Neural cell (in vitro differentiated cells): Measurements from ENCODE around the gene ATPAF1. TPM values are rescaled to one million over a fixed set of nuclear protein-coding genes. Genes with fewer than 3 reads are reported as not detected.

ENCODE experiments used
- H2AFZ ChIP-seq: fragments of 200-600, 300-800 bp; sonication (generic), shearing (Covaris generic); 2 replicates; pipeline ENCODE4 v1.6.0; 2014; ENCODE audit warnings: low read depth, mild to moderate bottlenecking, antibody characterized with exemption, low read length, moderate library complexity
- H3F3A ChIP-seq: fragments of 200-600 bp; shearing (Covaris generic); 2 replicates; pipeline ENCODE4 v1.6.1; 2016; ENCODE audit warnings: mild to moderate bottlenecking, moderate library complexity, mixed read lengths, antibody characterized with exemption, low read length; ENCODE audit not compliant: insufficient read depth, poor library complexity, severe bottlenecking
- H3K27ac ChIP-seq: fragments of 200-600, 300-800 bp; sonication (generic), shearing (Covaris generic); 2 replicates; pipeline ENCODE4 v1.5.1; 2014; ENCODE audit warnings: mild to moderate bottlenecking, low read length, moderate library complexity
- H3K27me3 ChIP-seq: fragments of 300-800, 200-600 bp; sonication (generic), shearing (Covaris generic); 2 replicates; pipeline ENCODE4 v1.6.0; 2014; ENCODE audit warnings: mild to moderate bottlenecking, low read depth, low read length, moderate library complexity; ENCODE audit not compliant: insufficient read depth
- H3K36me3 ChIP-seq: fragments of 300-800, 200-600 bp; sonication (generic), shearing (Covaris generic); 2 replicates; pipeline ENCODE4 v1.5.1; 2014; ENCODE audit warnings: mild to moderate bottlenecking, antibody characterized with exemption, low read length, moderate library complexity; ENCODE audit not compliant: insufficient read depth
- H3K4me2 ChIP-seq: fragments of 300-800, 200-600 bp; sonication (generic), shearing (Covaris generic); 2 replicates; pipeline ENCODE4 v1.6.0; 2014; ENCODE audit warnings: mild to moderate bottlenecking, low read length
- H3K4me3 ChIP-seq: fragments of 300-800, 200-600 bp; sonication (generic), shearing (Covaris generic); 2 replicates; pipeline ENCODE4 v1.5.1; 2014; ENCODE audit warnings: mild to moderate bottlenecking, low read length, moderate library complexity
- H3K79me2 ChIP-seq: fragments of 200-600 bp; shearing (Covaris generic); replicated peaks from 2 replicates; pipeline ENCODE4 v1.6.0; 2014; ENCODE audit warnings: mild to moderate bottlenecking, low read length, moderate library complexity; ENCODE audit not compliant: insufficient read depth
- H3K9ac ChIP-seq: fragments of 300-800, 200-600 bp; sonication (generic), shearing (Covaris generic); 2 replicates; pipeline ENCODE4 v1.6.1; 2016; ENCODE audit warnings: mild to moderate bottlenecking, low read length, mixed read lengths
- H3K9me2 ChIP-seq: fragments of 200-600 bp; shearing (Covaris generic); 2 replicates; pipeline ENCODE4 v1.6.1; 2016; ENCODE audit warnings: mild to moderate bottlenecking, low read length, mixed read lengths; ENCODE audit not compliant: insufficient read depth
- H3K9me3 ChIP-seq: fragments of 200-600, 300-800 bp; sonication (generic), shearing (Covaris generic); 2 replicates; pipeline ENCODE4 v1.6.1; 2016; ENCODE audit warnings: mild to moderate bottlenecking, mixed run types, low read length, moderate library complexity, mixed read lengths
- H4K20me1 ChIP-seq: fragments of 200-600 bp; shearing (Covaris generic); 2 replicates; pipeline ENCODE4 v1.6.1; 2016; ENCODE audit warnings: mild to moderate bottlenecking, mixed run types; ENCODE audit not compliant: insufficient read depth
- CTCF ChIP-seq: fragments of 450-650 bp; IDR thresholded peaks from 2 replicates; pipeline ENCODE4 v1.5.1; 2014; ENCODE audit warnings: antibody characterized with exemption, mild to moderate bottlenecking, moderate library complexity; ENCODE audit not compliant: poor library complexity, severe bottlenecking
- EP300 ChIP-seq: fragments of 450-650 bp; conservative IDR thresholded peaks from 2 replicates; pipeline ENCODE4 v1.6.1; 2014; ENCODE audit warnings: antibody characterized with exemption, mild to moderate bottlenecking, moderate library complexity; ENCODE audit not compliant: poor library complexity, severe bottlenecking
- EZH2 ChIP-seq: fragments of 200-600, 300-800 bp; shearing (Covaris generic), sonication (generic); IDR thresholded peaks from 2 replicates; pipeline ENCODE4 v1.6.1; 2014; ENCODE audit warnings: antibody characterized with exemption, low read length, borderline replicate concordance, mild to moderate bottlenecking; ENCODE audit not compliant: insufficient read depth, poor library complexity, severe bottlenecking
- MXI1 ChIP-seq: fragments of 450-650 bp; conservative IDR thresholded peaks from 2 replicates; pipeline ENCODE4 v1.6.1; 2014; ENCODE audit warnings: antibody characterized with exemption, mild to moderate bottlenecking; ENCODE audit not compliant: poor library complexity, severe bottlenecking
- POLR2AphosphoS5 ChIP-seq: IDR thresholded peaks from 2 replicates; pipeline ENCODE4 v1.6.1; 2012
- RAD21 ChIP-seq: fragments of 450-650 bp; conservative IDR thresholded peaks from 2 replicates; pipeline ENCODE4 v1.6.1; 2014; ENCODE audit warnings: antibody characterized with exemption, mild to moderate bottlenecking, moderate library complexity
- REST ChIP-seq: IDR thresholded peaks from 2 replicates; pipeline ENCODE4 v1.6.1; 2012; ENCODE audit warnings: borderline replicate concordance
- SMC3 ChIP-seq: fragments of 450-650 bp; conservative IDR thresholded peaks from 2 replicates; pipeline ENCODE4 v1.6.1; 2014; ENCODE audit warnings: antibody characterized with exemption, mild to moderate bottlenecking, moderate library complexity; ENCODE audit not compliant: poor library complexity
- TAF1 ChIP-seq: IDR thresholded peaks from 2 replicates; pipeline ENCODE4 v1.6.1; 2012; ENCODE audit warnings: low read depth
- polyA plus RNA-seq: library from polyadenylated mRNA; depleted of rRNA; stranded (reverse); fragments of >200 nt; gene quantifications from 2 replicates; pipeline ENCODE4 v1.2.3, GENCODE V29; 2014

Gene ATPAF1
- polyA plus RNA-seq, 1 donor from 2014 or later: 80.7 TPM

- Histone ChIP-seq H3F3A (no peaks in the 10 kb centered on the region), H4K20me1 (no peaks in the 10 kb centered on the region), H3K4me2 (no peak overlapping the region), H3K9me2 (no peaks in the 10 kb centered on the region), H3K79me2 (no peaks in the 10 kb centered on the region), H3K27ac (no peak overlapping the region), H3K9ac (no peak overlapping the region), H3K27me3 (no peaks in the 10 kb centered on the region), H3K4me3 (no peak overlapping the region), H3K36me3 (peaks cover 8% of the 10 kb centered on the region), H2AFZ (no peak overlapping the region), H3K9me3 (no peaks in the 10 kb centered on the region)
- no peak for TF ChIP-seq POLR2AphosphoS5
- TF ChIP-seq TAF1: no peak
- no peak for TF ChIP-seq RAD21
- no peak for TF ChIP-seq MXI1
These were observed 30.6 kb downstream of the ATPAF1 start for GRCh38 chr1:46637444-46638083.

- H3K9me3 ChIP-seq: no peaks in the 10 kb centered on the region
- no peak for TF ChIP-seq EP300
- TF ChIP-seq CTCF: no peak
- TF ChIP-seq SMC3: no peak
- TF ChIP-seq REST: no peak
- TF ChIP-seq POLR2AphosphoS5: no peak
- no peak for TF ChIP-seq EZH2
- TF ChIP-seq TAF1: no peak
- TF ChIP-seq MXI1: no peak
- TF ChIP-seq RAD21: no peak
- H3K4me2 ChIP-seq: no peak overlapping the region
- H2AFZ ChIP-seq: no peak overlapping the region
- peaks cover 10% of the 10 kb centered on the region for H3K36me3 ChIP-seq
- no peak overlapping the region for H3K9ac ChIP-seq
- H4K20me1 ChIP-seq: no peaks in the 10 kb centered on the region
- no peak overlapping the region for H3K4me3 ChIP-seq
- H3K79me2 ChIP-seq: no peaks in the 10 kb centered on the region
- no peaks in the 10 kb centered on the region for H3K9me2 ChIP-seq
- no peak overlapping the region for H3K27ac ChIP-seq
- H3F3A ChIP-seq: no peaks in the 10 kb centered on the region
- H3K27me3 ChIP-seq: no peaks in the 10 kb centered on the region
These were observed 33.0 kb downstream of the ATPAF1 start for GRCh38 chr1:46635205-46635604.
